Measurements from ENCODE around the gene CELSR2.
A peak's percentile ranks its signal among the peaks of the same experiment; 100 is the strongest.

DNA sequence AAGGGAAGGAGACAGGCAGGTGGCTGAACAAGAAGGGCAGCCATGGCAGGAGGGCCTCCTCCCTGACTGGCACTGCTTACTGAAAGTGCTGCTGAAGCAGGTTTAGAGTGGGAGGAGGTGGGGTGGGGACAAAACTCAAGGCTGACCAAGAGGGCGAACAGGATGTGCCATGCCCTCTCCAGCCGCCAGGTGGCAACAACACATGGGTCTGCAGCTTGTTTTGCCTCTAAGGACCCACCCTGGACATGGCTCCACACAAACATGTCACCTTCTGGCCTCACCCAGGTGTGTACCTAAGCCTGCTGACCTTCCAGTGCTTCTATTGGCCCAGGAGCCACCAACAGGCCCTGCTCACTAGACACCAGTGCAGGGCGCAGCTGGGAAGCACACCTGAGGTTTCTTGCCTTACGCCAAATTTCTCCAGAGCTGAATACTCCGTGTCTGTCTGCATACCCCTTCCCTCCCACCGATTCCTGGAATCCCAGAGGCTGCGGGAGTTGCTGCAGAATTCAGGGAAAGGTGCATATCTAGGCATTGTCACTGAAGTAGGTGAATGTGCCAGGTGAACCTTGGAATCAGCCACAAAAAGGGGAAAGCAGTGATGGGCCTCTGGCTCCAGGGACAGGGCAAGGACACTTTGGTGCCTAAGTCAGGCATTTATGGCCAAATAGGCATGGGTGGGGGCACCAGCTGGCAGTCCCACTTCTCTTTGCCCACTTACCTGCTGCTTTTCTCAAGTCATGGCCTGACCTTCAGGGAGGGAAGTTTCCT lies 28.3 kb downstream of the CELSR2 start:
- TF ChIP-seq, protein P1, sequence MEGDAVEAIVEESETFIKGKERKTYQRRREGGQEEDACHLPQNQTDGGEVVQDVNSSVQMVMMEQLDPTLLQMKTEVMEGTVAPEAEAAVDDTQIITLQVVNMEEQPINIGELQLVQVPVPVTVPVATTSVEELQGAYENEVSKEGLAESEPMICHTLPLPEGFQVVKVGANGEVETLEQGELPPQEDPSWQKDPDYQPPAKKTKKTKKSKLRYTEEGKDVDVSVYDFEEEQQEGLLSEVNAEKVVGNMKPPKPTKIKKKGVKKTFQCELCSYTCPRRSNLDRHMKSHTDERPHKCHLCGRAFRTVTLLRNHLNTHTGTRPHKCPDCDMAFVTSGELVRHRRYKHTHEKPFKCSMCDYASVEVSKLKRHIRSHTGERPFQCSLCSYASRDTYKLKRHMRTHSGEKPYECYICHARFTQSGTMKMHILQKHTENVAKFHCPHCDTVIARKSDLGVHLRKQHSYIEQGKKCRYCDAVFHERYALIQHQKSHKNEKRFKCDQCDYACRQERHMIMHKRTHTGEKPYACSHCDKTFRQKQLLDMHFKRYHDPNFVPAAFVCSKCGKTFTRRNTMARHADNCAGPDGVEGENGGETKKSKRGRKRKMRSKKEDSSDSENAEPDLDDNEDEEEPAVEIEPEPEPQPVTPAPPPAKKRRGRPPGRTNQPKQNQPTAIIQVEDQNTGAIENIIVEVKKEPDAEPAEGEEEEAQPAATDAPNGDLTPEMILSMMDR (IDR thresholded peaks at IDR 0.05): peak; percentile 79 to 93 (median 88)
- TF ChIP-seq POLR2A (IDR thresholded peaks at IDR 0.05): no peak
